ENCODE results near the gene SIK2.

- TF ChIP-seq RAD21 (conservative IDR thresholded peaks at IDR 0.05) (no peak), POLR2AphosphoS5 (IDR thresholded peaks at IDR 0.05) (peak; percentile 80), CTCF (IDR thresholded peaks at IDR 0.05; ENCODE audit: poor library complexity, severe bottlenecking) (no peak), EZH2 (IDR thresholded peaks at IDR 0.05; ENCODE audit: borderline replicate concordance, insufficient read depth, low read length, poor library complexity, severe bottlenecking) (no peak), TAF1 (IDR thresholded peaks at IDR 0.05; ENCODE audit: low read depth) (no peak), EP300 (conservative IDR thresholded peaks at IDR 0.05; ENCODE audit: poor library complexity, severe bottlenecking) (no peak), REST (IDR thresholded peaks at IDR 0.05; ENCODE audit: borderline replicate concordance) (peak; percentile 47), SMC3 (conservative IDR thresholded peaks at IDR 0.05; ENCODE audit: poor library complexity) (no peak)
These were observed 164.0 kb downstream of the SIK2 start, which contains the start of gene PPP2R1B for GRCh38 chr11:111765984-111766833.

Measured in neural cell (in vitro differentiated cells).